ENCODE data around the gene VAV3.

The VAV3 gene

DNA sequence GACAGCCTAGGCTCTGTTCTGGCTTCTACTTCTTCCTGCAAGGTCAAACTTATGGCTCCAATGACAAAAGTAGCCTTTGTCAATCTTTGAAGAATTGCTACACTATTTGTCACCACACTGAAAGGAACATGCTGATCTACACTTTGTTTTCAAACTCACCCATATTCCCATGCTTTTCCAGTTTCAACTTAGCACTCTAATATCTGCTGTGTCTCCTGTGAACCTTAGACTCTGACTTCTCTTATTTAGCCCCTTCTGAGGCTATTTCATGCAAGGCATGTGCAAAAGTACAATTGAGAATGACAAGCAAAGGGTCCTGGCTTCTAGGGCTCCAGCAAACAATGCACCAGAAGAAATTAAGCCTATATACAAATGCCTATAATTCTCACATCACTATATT, 374.9 kb downstream of the VAV3 start:
- no peak for DNase-seq (ENCODE audit: low spot score)
- no peak overlapping the region for H3K27ac ChIP-seq
- TF ChIP-seq, protein P1, sequence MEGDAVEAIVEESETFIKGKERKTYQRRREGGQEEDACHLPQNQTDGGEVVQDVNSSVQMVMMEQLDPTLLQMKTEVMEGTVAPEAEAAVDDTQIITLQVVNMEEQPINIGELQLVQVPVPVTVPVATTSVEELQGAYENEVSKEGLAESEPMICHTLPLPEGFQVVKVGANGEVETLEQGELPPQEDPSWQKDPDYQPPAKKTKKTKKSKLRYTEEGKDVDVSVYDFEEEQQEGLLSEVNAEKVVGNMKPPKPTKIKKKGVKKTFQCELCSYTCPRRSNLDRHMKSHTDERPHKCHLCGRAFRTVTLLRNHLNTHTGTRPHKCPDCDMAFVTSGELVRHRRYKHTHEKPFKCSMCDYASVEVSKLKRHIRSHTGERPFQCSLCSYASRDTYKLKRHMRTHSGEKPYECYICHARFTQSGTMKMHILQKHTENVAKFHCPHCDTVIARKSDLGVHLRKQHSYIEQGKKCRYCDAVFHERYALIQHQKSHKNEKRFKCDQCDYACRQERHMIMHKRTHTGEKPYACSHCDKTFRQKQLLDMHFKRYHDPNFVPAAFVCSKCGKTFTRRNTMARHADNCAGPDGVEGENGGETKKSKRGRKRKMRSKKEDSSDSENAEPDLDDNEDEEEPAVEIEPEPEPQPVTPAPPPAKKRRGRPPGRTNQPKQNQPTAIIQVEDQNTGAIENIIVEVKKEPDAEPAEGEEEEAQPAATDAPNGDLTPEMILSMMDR (IDR thresholded peaks at IDR 0.05), result no peak
- no peak overlapping the region for H3K4me3 ChIP-seq

DNA sequence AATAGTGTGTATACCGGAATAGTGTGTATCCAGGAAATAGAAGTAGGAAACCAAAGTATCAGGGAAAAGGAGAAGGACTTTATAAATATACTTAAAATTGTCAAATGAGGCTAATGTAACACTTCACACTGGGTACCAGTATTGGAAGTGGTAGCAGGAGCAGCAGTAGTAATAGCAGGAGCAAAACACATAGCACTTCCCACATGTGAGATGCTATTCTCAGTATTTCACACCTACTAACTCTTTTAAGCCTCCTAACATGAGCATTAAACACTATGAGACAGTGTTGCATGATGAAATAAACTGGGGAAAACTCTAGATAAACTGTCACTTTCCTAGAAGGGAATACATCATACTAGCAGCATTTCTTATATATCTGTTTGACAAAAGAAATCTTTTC, 376.7 kb downstream of the VAV3 start:
- no peak overlapping the region for H3K4me3 ChIP-seq
- no peak for DNase-seq (ENCODE audit: low spot score)
- no peak overlapping the region for H3K27ac ChIP-seq
- TF ChIP-seq, protein P1 (IDR thresholded peaks at IDR 0.05), result no peak

DNA sequence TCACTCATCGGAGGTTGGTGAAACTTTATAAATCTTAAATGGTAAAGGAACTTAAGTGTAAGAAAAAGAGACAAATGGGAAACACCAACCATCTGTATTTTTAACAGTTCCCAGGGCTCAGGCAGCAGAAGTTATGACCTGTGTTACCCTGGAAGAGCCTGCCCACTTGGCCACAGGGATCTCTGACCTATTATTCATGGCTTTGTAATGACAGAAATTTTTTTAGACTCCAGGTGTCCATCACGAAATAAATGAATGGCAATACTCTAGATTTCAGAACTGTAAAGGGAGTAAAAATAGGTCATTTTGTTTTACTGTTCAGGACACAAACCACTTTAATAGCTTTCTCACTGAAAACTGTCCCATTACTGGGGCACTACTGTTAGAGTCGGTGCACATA, 389.8 kb downstream of the VAV3 start:
- no peak for DNase-seq (ENCODE audit: low spot score)
- no peak overlapping the region for H3K27ac ChIP-seq
- no peak overlapping the region for H3K4me3 ChIP-seq
- TF ChIP-seq, protein P1 (IDR thresholded peaks at IDR 0.05), result no peak

DNA sequence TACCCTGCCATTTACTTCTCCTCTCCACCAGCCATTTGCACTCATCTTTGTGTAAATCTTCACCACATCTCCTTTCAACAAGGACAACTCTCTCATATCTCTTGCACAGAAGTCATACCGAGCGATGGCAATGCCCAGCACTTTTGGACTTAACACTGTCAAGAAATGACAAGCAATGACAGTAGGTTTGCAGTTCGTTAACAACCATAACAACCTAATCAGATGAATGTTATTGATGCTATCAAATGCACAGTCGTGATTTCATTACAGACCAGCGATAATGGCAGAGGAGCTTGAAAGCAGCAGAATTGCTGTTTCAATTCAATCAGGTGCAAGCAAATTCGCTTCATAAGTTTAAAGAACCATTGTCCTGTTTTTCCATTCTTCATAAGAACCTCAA, 390.9 kb downstream of the VAV3 start:
- DNase-seq (ENCODE audit: low spot score), result no peak
- TF ChIP-seq, protein P1 (IDR thresholded peaks at IDR 0.05), result no peak
- no peak overlapping the region for H3K4me3 ChIP-seq
- no peak overlapping the region for H3K27ac ChIP-seq

DNA sequence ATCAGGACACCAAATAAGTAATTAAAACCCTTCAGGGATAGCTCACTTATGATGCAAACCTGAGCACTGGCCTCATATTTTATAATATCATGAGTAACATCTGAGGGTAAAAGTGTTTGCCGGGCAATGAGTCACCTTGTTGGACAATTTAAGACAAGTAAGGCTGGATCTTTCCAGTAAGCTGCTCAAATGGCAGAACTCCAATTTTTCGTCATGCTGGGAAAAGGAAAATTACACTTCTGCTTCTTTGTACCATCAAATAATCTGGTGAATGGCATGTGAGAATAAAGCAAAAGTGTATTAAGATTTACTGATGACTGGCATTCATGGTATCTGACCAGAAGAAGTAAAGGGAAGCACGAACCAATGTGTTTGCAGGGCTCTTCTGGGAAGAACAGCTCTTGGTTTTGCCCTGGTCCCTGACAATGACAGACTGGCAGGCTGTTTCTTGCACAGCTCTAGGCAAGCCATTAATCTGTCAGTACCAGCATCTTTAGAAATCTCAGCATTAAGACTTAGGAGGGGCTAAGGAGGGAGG, 392.2 kb downstream of the VAV3 start:
- DNase-seq (ENCODE audit: low spot score), result no peak

DNA sequence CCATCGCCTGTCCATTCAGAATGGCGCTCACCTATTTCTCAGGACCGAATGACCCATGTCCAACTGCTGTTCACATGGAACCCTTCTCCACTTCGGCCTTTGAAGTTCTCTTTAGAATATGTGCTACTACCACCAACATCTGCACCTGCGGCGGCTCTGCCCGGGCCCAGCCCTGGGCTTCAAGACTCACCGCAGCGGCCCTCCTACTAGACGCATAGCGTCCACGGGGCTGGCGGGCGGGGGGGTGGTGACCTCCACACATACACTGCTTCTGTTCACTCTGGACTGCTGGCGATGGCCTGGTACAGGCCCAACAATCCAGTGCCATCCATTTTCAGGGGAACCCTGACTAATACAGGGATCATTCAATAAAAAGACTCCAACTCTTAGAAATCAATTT, 394.2 kb downstream of the VAV3 start:
- TF ChIP-seq, protein P1 (IDR thresholded peaks at IDR 0.05), result no peak
- Histone ChIP-seq H3K27ac (no peak overlapping the region), H3K4me3 (no peak overlapping the region)

More for the DNA sequence above, 392.2 kb downstream of the VAV3 start:
- TF ChIP-seq, protein P1 (IDR thresholded peaks at IDR 0.05), result no peak
- Histone ChIP-seq H3K27ac (no peak overlapping the region), H3K4me3 (no peak overlapping the region)

DNA sequence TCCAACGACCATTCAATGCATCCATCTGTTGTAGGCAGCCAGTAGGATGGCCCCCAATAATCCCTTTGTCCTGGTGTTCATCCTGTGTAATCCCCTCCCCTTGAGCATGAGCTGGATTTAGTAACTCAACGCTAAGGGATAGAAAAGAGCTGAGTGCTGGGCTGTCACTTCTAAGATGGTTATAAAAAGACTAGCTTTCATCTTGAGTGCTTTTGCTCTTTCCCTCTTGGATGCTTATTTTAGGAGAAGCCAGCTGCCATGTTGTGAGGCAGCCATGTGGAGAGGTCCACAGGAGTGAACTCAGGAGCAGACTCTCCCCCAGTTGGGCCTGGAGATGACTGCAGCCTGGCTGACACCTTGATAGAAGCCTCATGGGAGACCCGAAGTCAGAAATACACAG, 401.5 kb downstream of the VAV3 start:
- Histone ChIP-seq H3K27ac (no peak overlapping the region), H3K4me3 (no peak overlapping the region)
- TF ChIP-seq, protein P1 (IDR thresholded peaks at IDR 0.05), result no peak
- no peak for DNase-seq (ENCODE audit: low spot score)

More for the DNA sequence above, 394.2 kb downstream of the VAV3 start:
- DNase-seq (ENCODE audit: low spot score), result no peak
